Suppressor macrophage (primary cell): ENCODE measurements around the gene ARID4A.
"Not testable (repeated sequence)": the region's sequence is repeated elsewhere in the genome, so short reads cannot be mapped to it uniquely, and the experiment has no call there.

ENCODE experiments used
- DNase-seq, 4 experiments: peaks; one replicate each; pipeline ENCODE4 v3.0.0-alpha.2; 2020 to 2022

Gene ARID4A

DNA sequence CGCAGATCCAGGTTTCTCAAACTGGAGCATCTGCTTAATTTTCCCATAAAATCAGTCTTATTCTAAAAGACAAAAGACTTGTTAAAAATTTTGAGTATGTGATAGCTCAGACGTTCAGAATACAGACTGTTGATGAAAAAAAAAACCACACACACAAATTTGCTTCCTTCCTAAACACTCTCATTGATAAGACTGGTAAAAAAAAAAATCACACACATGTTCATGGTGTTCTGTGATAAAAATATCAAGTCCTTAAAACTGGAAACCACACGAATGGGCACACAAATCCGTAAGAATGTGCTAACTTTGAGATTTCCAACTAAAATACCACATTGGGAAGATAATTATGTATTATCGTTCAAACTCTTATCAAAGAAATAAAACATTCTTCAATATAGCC lies 6.7 kb upstream of the ARID4A start:
- DNase-seq = no peak

DNA sequence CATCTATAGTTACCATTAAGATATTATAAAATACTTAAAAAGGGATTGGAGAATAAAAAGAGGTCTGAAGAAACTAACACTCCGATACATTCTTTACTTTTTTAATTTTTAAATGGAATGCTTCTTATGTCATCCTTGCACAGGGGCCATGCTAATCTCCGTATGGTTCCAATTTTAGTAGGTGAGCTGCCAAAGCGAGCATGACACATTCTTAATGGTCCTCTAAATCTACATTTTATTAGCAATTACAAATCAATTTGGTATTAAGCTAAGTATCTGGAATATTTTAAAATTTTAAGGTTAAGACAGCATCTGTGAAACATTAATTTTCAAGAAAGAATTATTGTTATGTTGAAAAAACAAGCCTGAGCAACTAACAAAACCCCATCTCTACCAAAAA lies 6.2 kb upstream of the ARID4A start:
- no peak for DNase-seq

DNA sequence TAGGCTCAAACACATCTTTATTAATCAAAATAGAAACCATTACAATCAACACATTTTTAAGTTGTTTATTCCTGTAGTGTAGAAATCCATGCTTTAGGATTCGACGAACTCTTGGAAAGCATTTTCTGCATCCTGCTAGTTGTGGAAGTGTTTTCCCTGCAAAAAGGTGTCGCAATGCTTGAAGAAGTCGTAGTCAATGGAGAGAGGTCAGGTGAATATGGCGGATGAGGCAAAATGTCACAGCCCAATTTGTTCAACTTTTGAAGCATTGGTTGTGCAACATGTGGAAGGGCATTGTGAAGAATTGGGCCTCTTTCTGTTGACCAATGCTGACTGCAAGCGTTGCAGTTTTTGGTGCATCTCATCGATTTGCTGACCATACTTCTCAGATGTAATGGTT lies 4.2 kb upstream of the ARID4A start:
- no peak for DNase-seq

DNA sequence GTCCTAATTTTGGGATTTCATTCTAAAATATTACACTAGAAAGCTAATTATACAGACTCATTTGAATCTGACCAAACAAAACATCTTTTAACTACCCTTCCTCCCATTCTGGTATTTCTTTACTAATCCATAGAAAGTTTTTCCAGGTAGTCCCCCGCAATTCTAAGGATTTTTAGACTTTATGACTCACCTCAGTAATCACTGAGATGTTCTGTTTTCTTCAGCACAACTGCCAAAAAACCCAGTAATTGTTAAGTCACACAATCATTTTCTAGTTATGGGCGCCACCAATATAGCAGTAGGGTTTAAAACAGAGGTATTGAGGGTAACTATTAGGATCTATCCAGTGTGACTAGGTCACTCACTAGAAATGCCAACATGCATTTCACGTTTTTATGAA lies 1.6 kb upstream of the ARID4A start:
- peak in 3 of 4 experiments; percentile 7 to 15 (median 8) for DNase-seq

DNA sequence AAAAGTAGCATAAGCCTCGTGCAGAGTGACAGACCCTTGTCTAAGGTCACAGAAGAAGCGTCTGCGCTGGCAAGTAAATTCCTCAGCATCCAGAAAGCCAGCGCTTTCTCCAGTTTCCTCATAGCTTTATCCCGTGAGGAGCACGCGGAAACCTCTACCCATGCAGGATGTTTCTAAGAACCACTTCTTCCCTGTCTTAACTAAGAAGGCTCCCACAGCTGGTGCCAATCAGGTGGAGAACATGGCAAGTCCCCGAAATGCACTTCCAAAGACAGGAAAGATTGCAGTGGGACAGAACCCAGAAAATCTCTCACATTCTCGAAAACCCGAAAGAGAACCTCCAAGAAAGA lies 968 bp upstream of the ARID4A start:
- peak; percentile 84 to 90 (median 86) for DNase-seq

DNA sequence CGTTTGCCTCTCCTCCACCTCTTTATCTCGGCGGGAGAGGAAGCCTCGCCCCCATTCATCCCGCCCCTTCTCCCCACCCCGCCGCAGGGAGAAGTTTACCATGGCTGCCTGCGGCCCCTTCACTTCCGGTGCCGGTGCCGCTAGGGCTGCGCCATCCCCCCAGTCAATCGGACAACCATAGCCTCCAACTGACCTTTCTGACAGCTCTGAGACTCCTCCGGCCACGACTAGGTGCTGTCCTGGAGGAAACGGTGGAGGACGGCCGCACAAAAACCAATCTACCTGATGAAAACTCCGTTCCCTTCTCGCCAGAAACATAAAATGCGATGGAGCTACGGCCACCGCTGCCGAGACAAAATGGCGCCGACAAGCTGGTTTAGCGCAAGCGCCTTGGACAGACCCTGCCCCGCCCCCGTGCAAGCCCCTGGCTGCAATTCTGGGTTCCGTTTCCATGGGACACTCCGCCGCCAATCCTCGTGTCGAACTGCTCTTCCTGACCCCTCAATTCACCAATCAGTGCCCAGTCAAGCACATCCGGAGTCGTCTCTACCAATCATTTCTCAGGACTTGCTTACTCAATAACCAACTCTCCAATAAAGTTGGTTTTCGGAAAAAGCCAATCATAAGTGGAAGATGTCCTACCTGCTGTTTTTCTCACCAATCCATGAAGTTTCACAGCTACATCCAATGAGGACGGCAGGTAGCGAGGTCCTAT lies 436 bp upstream of the ARID4A start:
- peak; percentile 98 to 100 (median 100) for DNase-seq

DNA sequence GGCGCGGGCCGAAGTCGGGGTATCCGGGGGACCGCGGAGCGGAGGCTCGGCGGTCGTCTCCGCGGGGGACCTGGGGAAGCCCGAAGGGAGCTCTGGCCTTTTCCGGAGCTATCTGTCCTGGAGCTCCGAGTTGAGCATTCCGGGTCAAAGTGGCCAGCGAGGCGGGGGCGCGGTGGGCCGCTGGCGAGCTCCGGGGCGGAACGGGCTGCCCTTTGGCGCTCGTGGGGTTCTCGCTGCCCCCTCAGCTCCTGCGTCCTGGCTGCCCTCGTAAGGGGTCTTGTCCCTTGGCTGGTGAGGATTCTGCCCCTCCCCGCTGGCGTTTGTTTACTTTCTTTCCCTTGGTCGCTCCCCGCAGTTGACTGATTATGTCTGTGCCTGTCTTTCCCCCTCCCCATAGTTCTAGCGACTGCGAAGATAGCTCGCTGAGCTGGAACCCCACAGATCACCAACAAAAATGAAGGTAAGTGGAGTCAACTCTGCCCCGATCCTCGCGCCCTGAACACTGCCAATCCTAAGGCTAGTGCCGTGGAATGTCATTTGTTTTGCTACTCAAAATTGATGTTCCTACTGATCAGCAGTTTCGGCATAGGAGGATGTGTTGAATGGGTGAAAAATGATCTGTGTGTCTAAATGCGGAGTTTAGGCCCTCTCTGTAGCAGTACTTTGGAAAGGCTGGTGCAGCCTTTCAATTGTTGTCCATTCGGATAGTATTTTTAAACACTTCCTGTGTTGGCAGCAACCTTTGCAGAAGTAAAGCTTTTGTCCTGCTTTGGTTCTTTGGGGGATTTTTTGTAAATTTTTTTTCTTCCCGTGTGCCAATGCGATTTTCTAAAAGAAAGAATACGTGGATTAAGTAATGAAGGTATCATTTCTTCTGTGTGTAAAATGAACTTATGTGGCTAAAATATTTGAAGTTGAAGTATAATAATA lies 1.3 kb downstream of the ARID4A start:
- peak; percentile 17 to 46 (median 30) for DNase-seq

DNA sequence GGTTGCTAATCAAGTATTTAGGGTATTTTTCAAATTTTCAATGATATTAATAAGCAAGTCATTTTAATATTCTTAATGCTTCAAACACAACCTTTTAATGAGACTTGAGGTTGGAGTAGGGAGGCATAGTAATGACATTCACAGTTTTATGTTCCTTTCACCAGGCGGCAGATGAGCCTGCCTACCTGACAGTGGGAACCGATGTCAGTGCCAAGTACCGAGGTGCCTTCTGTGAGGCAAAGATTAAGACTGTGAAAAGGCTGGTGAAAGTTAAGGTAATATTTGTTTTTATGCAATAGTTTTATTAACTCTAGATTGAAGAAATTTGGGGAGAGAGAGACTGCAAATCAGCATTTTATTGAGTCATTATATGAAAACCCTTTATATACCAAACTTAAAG lies 3.1 kb downstream of the ARID4A start:
- DNase-seq = no peak

DNA sequence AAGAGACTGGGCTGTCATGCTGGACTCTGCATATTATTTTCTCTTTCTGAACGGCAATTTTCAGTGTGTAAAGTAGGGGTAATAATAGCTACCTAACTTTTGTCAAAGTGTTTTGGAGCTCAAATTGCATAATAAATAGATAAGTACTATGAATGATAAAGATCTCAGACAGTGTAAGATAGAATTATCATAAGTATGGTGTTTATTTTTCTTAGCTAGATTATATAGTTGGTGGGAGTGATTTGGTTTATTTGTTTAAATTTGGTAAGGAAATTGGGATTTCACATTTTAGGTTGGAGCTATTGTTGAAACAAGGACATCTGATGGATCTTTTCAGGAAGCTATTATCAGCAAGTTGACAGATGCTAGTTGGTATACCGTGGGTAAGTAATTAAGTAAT lies 7.4 kb downstream of the ARID4A start:
- no peak for DNase-seq

DNA sequence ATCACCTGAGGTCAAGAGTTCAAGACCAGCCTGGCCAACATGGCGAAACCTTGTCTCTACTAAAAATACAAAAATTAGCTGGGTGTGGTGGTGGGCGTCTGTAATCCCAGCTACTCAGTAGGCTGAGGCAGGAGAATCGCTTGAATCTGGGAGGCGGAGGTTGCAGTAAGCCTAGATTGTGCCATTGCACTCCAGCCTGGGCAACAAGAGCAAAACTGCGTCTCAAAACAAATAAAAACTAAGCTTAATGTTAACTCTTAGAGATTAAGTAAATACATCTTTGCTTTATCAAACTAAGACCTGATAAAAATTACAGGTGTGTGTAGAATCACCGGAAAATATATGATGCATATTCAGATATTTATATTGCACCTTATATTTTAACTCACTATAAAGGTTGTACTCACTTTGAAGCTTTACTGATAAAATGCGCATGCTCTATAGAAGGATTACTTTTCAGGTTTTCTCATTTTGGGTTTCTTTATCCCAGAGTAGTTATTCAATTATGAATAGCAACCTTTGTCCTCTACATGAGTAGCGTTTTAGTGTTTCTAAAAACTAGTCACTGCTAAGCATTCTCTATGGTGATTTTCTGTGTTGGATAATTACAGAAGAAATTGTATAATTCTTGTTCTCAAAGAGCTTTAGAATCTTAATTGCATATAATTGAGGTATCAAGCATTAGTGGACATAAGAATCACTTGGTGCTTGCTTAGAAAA lies 9.4 kb downstream of the ARID4A start:
- no peak for DNase-seq

DNA sequence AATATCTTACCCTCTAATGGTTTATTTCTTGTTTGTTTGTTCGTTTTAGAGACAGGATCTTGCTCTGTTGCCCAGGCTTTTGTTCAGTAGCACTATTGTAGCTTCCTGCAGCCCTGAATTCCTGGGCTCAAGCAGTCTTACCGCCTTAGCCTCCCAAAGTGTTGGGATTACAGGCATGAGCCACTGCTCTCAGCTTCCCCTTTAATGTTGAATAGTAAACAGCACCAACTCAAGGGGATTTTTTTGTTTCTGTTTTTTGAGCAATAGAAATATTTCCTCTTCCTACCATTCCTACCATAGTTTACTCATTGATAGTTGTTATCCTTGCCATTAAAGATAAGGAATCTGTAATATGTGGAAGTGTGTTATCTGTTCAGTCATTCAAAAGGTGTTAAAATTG lies 10.7 kb downstream of the ARID4A start:
- DNase-seq = peak; percentile 16 to 58 (median 50)

DNA sequence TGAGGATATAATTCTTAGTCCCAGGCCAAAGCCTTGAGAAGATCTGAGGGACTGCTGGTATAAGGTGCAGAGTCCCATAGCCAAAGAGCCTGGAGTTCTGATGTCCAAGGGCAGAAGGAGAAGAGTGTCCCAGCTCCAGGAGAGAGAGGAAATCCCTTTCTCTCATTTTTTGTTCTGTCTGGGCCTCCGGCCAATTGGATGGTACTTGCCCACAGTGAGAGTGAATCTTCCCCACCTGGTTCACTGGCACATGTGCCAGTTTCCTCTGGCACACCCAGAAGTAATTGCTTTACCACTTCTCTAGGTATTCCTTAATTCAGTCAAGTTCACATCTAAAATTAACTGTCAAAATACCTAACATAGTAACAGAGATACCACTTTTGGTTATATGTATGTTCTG lies 15.3 kb downstream of the ARID4A start:
- DNase-seq = no peak

DNA sequence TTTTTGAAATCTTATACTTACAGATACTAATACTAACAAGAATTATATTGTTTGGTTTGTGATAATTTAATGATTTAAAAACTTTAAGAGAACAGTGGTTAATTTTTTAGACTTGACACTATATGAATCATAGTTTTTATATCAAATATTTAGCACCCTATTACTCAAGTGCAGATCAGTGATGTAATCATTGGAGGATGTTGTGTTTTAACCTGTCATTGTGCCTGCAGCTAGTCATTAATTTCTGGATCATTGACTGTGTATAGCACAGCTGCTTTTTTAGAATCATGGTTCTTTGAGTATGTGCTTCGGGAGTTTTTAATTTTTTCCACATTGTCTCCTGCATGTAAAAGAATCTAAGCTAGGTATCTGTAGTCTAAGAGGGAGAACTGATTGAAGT lies 17.3 kb downstream of the ARID4A start:
- no peak for DNase-seq

DNA sequence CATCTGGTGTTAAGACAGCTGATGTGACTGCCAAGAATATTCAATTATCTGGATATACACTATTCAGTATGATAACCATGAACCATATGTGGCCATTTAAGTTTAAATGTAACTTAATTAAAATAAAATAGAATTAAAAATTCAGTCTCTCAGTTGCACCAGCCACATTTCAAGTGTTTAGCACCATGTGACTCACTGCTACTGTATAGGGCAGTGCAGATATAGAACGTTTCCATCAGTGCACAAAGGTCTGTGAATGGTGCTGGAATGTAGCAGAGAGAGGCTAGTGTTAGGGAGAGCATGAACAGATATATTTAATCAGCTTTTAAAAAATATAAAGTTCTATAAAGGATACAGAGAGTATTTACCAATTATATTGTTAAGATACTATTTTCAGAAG lies 28.7 kb downstream of the ARID4A start:
- no peak for DNase-seq

DNA sequence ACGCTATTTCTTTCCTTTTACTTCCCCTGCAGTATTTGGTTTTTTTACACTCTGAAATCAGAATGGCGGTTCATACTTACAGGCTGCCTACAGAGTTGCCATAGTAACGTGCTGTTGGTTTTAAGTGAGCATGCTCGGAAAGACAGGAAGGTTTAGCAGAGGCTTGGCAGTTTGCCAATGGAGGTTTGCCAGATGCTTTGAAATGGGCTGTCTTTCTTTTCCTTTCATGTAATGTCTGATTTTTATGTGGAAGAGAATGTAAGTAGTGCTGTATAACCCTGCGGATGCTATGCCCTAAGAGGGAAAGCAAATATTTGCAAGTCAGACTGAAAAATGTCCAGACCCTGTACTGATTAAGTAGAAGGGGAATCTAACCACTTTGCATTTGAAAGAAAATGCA lies 32.8 kb downstream of the ARID4A start:
- DNase-seq = peak; percentile 88 to 97 (median 93)

DNA sequence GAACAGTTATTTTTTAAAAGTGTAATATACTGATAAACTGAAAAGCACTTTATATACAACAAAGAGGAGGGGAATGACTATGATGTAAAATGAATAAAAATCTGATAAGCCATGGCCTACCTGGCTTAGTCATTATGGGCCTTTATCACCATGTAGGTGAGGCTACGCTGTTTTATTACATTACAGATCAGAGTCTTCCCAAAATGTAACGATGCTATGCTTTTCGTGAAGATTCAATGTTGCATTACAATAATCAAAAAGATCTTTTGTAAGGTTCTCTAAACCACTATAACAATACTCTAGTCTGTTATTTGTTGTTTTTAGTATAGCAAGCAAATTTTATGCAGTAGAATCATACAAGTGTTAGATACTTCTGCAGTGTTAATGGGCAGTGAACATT lies 34.2 kb downstream of the ARID4A start:
- DNase-seq = no peak

DNA sequence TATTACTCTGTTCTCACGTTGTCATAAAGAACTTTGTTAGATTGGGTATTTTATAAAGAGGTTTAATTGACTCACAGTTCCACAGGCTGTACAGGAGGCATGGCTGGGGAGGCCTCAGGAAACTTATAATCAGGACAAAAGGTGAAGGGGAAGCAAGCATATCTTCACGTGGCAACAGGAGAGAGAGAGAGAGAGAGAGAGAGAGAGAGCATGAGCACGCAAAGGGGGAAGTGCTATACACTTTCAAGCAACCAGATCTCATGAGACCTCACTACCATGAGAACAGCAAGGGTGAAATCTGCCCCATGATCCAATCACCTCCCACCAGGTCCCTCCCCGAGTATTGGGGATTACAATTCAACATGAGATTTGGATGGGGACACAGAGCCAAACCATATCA lies 41.3 kb downstream of the ARID4A start:
- peak in 2 of 4 experiments; percentile 6 to 11 for DNase-seq

DNA sequence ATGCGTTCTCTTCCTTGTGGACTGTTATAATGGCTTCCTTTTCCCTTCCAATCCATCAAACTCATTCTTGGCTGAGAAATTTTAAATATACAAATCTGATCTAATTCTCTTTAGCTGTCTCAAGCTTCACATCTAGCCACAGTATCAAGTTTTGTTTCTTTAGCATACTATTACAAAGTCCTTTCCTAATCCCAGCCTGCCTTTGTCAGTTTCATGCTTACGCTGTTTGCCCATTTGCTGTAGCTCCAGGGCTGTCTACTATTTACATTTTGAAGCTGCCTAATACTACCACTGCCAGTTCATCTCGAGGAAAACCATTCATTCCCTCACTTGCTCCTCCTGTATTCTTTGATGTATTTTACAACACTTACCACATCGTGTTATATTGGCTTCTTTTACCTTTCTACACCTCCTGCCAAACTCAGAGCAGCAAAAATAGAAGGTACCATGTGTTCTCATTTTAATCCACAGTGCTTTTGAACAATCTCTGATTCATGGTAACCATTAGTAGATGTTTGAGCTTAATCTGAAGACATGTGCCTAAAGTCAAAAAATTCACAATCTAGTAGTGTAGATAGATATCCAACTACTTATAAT lies 42.9 kb downstream of the ARID4A start:
- no peak for DNase-seq

DNA sequence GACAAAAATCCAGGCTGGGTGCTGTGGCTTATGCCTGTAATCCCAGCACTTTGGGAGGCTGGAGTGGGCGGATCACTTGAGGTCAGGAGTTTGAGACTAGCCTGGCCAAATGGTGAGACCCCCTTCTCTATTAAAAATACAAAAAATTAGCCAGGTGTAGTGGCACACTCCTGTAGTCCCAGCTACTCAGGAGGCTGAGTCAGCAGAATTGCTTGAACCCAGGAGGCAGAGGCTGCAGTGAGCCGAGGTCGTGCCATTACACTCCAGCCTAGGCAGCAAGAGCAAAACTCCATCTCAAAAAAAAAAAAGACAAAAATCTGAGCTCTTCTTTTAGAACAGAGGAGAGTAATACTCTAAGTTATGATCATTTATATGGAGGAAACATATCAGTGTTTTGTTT lies 45.2 kb downstream of the ARID4A start:
- not testable (repeated sequence) for DNase-seq

DNA sequence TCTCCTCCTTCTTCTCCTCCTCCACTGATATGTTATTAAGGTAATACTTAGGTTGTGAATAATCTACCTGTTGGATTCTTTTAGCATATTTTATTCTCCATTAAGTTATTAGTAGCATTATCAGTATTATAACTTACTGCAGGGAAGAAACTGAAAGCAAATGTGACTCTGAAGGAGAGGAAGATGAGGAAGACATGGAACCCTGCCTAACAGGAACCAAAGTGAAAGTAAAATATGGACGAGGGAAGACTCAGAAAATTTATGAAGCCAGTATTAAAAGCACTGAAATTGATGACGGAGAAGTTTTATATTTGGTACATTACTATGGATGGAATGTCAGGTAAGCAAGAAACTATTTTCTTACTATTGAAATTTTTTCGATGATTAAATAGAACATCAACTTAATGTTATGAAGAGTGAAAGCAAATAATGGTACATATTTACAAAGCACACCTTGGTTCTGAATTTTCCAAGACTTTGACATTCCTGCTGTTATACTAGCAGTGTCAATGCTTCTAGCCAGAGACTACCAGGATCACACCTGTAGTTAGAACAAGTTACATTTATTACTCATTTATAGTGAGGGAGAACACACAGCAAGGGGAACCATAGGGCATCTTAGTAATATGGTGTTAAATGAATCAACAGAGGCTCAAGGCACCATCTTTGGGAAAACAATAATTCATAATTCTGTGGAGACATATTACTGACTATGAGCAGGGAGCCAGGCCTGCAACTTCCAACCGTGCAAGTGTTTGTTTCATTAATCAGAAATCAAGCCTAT lies 55.4 kb downstream of the ARID4A start:
- DNase-seq = peak in 2 of 4 experiments; percentile 7 to 36

DNA sequence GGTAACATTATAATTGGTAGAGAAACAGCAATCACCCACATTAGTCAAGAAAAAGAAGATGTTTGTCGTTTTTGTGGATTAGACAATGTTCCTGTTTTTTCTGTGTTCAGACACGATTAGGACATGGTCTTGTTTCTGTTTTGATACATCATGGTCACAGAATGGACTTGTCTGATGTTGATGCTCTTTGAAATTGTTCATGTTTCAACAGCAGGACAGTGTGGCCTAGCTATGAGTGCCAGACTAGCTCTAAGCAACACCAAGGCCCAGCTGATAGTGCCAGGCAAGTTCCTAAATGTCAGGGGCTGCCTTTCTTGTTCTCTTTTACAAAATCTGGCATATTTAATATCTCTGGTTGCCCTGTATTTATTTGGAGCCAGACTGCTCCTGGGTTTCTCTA lies 56.5 kb downstream of the ARID4A start:
- peak in 3 of 4 experiments; percentile 3 to 6 (median 4) for DNase-seq

DNA sequence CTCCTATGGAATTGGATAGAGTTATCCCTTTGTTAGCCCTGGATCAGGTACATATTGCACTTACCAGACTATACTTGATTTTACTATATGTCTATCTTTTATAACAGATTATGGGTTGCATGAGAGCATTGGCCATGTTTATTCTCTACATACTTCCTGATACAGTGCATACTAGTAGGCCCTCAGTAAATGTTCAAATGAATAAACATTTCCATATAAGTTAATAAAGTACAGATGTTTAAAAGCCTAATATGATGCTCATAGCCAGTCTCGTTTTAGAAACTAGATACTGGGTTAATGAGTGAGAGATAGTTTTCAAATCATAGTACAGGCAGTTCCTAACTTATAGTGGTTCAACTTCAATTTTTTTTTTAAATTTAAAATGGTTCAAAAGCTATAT lies 57.9 kb downstream of the ARID4A start:
- DNase-seq = no peak
